DOHH2 (cell line): Measurements from ENCODE around the gene SAV1.

Experiments
- H3F3A ChIP-seq: fragments of 200-600 bp; sonication (generic), shearing (Covaris generic); 2 replicates; pipeline ENCODE4 v1.6.0; 2016; ENCODE audit warnings: antibody characterized with exemption, mild to moderate bottlenecking; ENCODE audit not compliant: control insufficient read depth, insufficient read depth
- H3K27ac ChIP-seq: fragments of 200-600 bp; sonication (generic); 2 replicates; pipeline ENCODE4 v1.5.1; 2014; ENCODE audit warnings: low read depth, mild to moderate bottlenecking, low read length, moderate library complexity
- H3K27me3 ChIP-seq: fragments of 200-600 bp; sonication (generic); 2 replicates; pipeline ENCODE4 v1.6.1; 2014; ENCODE audit warnings: mild to moderate bottlenecking, low read length, mixed read lengths; ENCODE audit not compliant: control insufficient read depth
- H3K36me3 ChIP-seq: fragments of 200-600 bp; sonication (generic); 2 replicates; pipeline ENCODE4 v1.6.1; 2014; ENCODE audit warnings: mild to moderate bottlenecking, low read length, moderate library complexity, mixed read lengths; ENCODE audit not compliant: control insufficient read depth
- H3K4me1 ChIP-seq: fragments of 200-600 bp; sonication (generic); 2 replicates; pipeline ENCODE4 v1.6.1; 2014; ENCODE audit warnings: mild to moderate bottlenecking, low read length, mixed read lengths; ENCODE audit not compliant: control insufficient read depth
- H3K4me2 ChIP-seq: fragments of 200-600 bp; sonication (generic); 2 replicates; pipeline ENCODE4 v1.6.0; 2014; ENCODE audit warnings: mild to moderate bottlenecking, low read length, moderate library complexity
- H3K4me3 ChIP-seq: fragments of 200-600 bp; sonication (generic); 2 replicates; pipeline ENCODE4 v1.5.1; 2014; ENCODE audit warnings: mild to moderate bottlenecking, low read length, mixed read lengths
- H3K79me2 ChIP-seq: fragments of 200-600 bp; sonication (generic); 2 replicates; pipeline ENCODE4 v1.6.1; 2014; ENCODE audit warnings: mild to moderate bottlenecking, low read length, mixed read lengths; ENCODE audit not compliant: control insufficient read depth
- H3K9me2 ChIP-seq: fragments of 200-600 bp; sonication (generic); replicated peaks from 2 replicates; pipeline ENCODE4 v1.6.1; 2014; ENCODE audit warnings: mild to moderate bottlenecking, low read length, mixed read lengths; ENCODE audit not compliant: control insufficient read depth
- H3K9me3 ChIP-seq: fragments of 200-600 bp; sonication (generic); 2 replicates; pipeline ENCODE4 v1.6.1; 2014; ENCODE audit warnings: antibody characterized with exemption, low read length, mixed read lengths; ENCODE audit not compliant: control insufficient read depth, insufficient read depth
- H4K20me1 ChIP-seq: fragments of 200-600 bp; sonication (generic); 2 replicates; pipeline ENCODE4 v1.6.0; 2014; ENCODE audit warnings: low read depth, mild to moderate bottlenecking, antibody characterized with exemption, low read length, moderate library complexity; ENCODE audit not compliant: control insufficient read depth, insufficient read depth
- CTCF ChIP-seq: fragments of 200-600 bp; sonication (generic); IDR thresholded peaks from one replicate; pipeline ENCODE4 v1.5.1; 2014; ENCODE audit warnings: antibody characterized with exemption, mild to moderate bottlenecking, low read depth, low read length; ENCODE audit not compliant: poor library complexity, severe bottlenecking
- EZH2phosphoT487 ChIP-seq: fragments of 200-600 bp; sonication (generic); IDR thresholded peaks from 2 replicates; pipeline ENCODE4 v1.6.1; 2017; ENCODE audit warnings: borderline replicate concordance, mild to moderate bottlenecking, antibody characterized with exemption, low read length, moderate library complexity, mixed read lengths

The SAV1 gene

GRCh38 chr14:50667996-50668825, at the start of gene SAV1:
SAV1 (minus strand) TSS chr14:50668306; CDS start chr14:50667967, 339 bp downstream.
- Histone ChIP-seq H3K9me3 (no peaks in the 10 kb centered on the region), H3K79me2 (peaks cover 36% of the 10 kb centered on the region), H3K27me3 (no peaks in the 10 kb centered on the region), H3K36me3 (peaks cover 13% of the 10 kb centered on the region), H3F3A (peaks cover 9% of the 10 kb centered on the region; the same call in 1 of the 2 replicates), H3K27ac (peak within 1 kb of the TSS; percentile 24), H3K4me1 (peaks cover 43% of the 10 kb centered on the region), H3K9me2 (no peaks in the 10 kb centered on the region), H3K4me2 (peak within 1 kb of the TSS; percentile 80), H4K20me1 (no peaks in the 10 kb centered on the region), H3K4me3 (peak within 1 kb of the TSS; percentile 86)
- TF ChIP-seq CTCF = no peak
- no peak for TF ChIP-seq EZH2phosphoT487

GRCh38 chr14:50717811-50718210, 49.7 kb upstream of the SAV1 start:
- no peaks in the 10 kb centered on the region for H3K79me2 ChIP-seq
- no peaks in the 10 kb centered on the region for H3K27me3 ChIP-seq
- H3K4me3 ChIP-seq = no peak overlapping the region
- no peaks in the 10 kb centered on the region for H3K4me1 ChIP-seq
- no peaks in the 10 kb centered on the region for H4K20me1 ChIP-seq
- H3K36me3 ChIP-seq = peaks cover 11% of the 10 kb centered on the region
- H3K27ac ChIP-seq = no peak overlapping the region
- no peaks in the 10 kb centered on the region for H3K9me3 ChIP-seq
- no peaks in the 10 kb centered on the region for H3K9me2 ChIP-seq
- TF ChIP-seq CTCF (no peak), EZH2phosphoT487 (no peak)
- no peak overlapping the region for H3K4me2 ChIP-seq
- peaks cover 7% of the 10 kb centered on the region for H3F3A ChIP-seq

- Histone ChIP-seq H3K4me1 (no peaks in the 10 kb centered on the region), H3K9me3 (no peaks in the 10 kb centered on the region), H3K4me2 (no peak overlapping the region), H3K27ac (no peak overlapping the region), H3K27me3 (no peaks in the 10 kb centered on the region), H3K79me2 (no peaks in the 10 kb centered on the region), H4K20me1 (no peaks in the 10 kb centered on the region), H3K4me3 (no peak overlapping the region), H3K9me2 (no peaks in the 10 kb centered on the region), H3K36me3 (no peaks in the 10 kb centered on the region), H3F3A (peaks cover 3% of the 10 kb centered on the region)
- TF ChIP-seq CTCF (peak; percentile 73), EZH2phosphoT487 (no peak)
These were observed 46.5 kb upstream of the SAV1 start for GRCh38 chr14:50714450-50715073.
